ENCODE results near the gene CDH22.

CDH22 gene

GRCh38 chr20:46133886-46134654 lies 174.2 kb downstream of the CDH22 start:
- DNase-seq: no peak

DNA sequence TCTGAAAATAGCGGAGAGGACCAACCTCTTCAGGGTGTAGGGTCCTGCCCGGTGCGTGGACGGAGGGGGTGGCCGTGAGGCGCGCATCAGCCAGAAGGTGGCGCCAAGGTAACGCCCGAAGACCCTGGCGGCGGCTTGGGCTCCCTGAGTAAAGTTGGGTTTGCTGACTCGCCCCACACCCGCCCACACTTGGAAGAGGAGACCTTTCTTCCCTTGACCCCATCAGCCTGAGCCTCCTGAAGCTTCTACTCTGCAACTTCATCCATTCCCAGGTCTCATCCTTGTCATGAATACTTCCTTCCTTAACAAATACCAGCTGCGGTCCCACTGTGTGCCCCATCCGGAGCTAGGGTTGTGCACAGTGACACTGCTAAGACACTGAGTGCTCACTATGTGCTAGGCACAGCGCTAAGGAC lies 175.6 kb downstream of the CDH22 start:
- DNase-seq: peak; percentile 37

DNA sequence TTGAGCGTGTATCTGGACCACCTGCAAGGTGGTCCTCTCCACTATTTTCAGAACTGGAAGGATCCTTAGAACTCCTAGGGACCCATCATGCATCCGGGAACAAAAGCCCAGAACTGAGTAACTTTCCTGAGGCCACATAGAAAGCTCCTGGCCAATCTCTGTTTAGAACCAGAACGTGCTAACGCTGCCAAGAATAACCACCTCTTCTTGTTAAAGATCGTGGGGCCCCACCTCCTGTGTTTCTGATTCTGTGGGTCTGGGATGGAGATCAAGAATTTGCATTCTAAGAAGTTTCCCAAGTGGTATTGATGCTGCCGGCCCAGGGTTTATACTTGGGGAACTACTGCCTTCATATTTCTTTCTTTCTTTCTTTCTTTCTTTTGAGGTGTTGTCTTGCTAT lies 176.9 kb downstream of the CDH22 start:
- DNase-seq: no peak

DNA sequence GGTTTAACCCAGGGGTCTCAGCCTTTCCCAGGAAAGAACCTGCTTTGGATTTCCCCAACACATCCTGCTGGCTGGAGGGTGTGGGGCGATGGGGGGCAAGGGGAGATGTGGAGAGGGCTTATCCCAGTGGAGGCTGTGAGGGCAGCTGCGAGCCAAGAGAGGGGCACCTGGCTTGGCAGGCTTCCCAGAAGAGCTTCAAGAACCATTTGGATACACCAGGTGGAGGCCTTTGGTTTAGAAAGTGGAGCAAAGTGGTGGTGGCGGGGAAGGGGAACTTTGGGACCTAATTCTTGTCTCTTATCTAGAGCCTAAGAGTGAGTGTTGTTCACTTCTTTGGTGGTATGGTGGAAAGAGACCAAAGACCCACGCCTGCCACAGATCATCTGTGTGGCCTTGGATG lies 177.8 kb downstream of the CDH22 start:
- DNase-seq: peak; percentile 77

GRCh38 chr20:46129955-46130481 lies 178.3 kb downstream of the CDH22 start:
- peak; percentile 57 for DNase-seq

DNA sequence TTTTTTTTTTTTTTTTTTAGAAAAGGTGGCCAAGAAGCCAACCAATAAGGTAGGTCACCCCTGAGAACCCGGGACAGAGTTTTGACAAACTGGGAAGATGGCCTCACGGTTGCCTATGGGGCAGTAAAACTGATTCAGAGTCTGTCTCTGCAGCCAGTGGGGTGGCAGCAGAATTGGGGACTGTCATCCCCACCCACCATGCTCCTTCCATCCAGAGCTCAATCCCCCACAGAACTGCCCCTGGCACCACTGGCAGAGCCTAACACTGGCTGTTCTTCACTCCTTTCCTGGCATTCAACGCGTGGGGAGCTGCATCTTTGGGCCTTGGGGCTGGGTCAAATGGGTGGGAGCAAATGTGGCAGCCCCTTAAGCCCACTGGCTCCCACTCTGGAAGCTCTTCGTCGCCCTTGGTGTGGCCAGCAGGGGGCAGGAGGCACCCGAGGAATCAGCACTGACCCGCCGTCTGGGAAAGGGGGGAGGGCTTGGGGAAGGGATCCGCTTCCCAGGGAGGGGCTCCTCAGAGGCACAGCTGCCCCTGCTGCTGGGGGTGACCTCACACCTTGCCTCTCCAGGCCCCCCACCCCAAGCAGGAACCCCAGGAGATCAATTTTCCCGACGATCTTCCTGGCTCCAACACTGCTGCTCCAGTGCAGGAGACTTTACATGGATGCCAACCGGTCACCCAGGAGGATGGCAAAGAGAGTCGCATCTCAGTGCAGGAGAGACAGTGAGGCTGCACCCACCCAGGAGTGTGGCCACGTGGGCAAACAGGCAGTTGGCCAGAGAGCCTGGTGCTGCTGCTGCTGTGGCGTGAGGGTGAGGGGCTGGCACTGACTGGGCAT lies 179.8 kb downstream of the CDH22 start:
- no peak for DNase-seq

DNA sequence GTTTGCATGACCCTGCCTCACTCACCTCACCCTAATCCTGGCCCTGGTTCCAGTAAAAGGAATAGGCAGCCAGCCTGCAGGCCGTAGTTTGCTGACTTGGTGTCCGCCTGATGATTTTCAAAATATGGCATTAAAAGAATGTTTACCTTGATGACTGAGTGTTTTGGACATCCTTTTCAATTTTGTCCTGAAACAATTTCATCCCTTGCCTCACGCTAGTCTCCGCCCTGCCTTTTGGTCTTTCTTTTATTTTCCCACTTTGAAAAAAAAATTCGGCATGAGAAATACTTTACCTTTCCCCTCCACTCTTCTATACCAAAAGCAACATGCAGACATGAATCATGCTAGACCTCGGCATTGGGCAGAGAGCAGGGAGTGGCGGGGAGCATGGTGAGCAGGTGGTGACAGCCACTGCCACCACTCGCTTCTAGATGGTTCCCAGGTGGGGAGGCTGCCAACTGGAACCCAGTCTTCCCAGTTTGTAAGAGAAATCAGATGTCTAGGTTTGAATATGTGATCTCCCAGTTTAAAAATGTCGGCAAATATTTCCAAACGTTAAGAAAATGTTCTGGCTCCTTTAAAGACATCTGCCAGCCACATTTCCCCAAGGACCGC lies 180.8 kb downstream of the CDH22 start:
- no peak for DNase-seq

- DNase-seq: no peak
These were observed 181.8 kb downstream of the CDH22 start for GRCh38 chr20:46126440-46127056.

All from NCI-H510A (cell line).